ENCODE data around the gene ARHGAP27. TPM values are rescaled to one million over a fixed set of nuclear protein-coding genes. Genes with fewer than 3 reads are reported as not detected.
A peak's percentile ranks its signal among the peaks of the same experiment; 100 is the strongest.

ARHGAP27 gene
- polyA plus RNA-seq, 1 experiment, result 0.64 TPM

DNA sequence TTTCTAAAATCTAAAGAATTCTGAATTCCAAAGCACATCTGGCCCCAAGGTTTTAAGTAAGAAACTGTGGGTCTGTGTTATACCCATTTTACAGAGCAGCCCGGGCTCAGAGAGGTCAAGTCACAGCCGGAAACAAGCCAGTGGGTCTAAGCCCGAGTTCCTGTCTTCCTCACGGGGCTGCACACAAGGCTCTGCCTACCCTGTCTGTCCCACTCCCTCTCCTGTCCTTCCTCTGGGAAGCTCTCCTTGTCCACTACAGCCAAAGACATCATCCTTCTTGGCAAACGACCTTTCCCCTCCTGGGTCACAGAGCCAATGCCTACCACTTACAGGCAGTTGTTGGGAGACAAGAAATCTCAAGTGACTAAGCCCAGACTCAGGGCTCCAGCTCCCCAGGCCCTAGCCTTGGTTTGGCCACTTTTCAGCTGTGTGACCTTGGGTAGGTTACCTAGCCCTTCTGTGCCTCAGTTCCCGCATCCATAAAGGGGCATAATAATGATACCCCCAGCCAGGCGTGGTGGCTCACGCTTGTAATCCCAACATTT, 60.3 kb downstream of the ARHGAP27 start:
- H3K27ac ChIP-seq (ENCODE audit: low read depth, low read length), result peak overlapping the region; percentile 100
- no peaks in the 10 kb centered on the region for H3K9me3 ChIP-seq (ENCODE audit: control insufficient read depth, insufficient read depth, low read length)
- CTCF ChIA-PET, result interaction anchor here (0.5 to 8.0 kb wide), 6 partner anchors 9 to 224 kb away, joined by 3 to 45 read pairs (median 4); no protein-coding TSS in a partner anchor
- TF ChIP-seq, protein P1, sequence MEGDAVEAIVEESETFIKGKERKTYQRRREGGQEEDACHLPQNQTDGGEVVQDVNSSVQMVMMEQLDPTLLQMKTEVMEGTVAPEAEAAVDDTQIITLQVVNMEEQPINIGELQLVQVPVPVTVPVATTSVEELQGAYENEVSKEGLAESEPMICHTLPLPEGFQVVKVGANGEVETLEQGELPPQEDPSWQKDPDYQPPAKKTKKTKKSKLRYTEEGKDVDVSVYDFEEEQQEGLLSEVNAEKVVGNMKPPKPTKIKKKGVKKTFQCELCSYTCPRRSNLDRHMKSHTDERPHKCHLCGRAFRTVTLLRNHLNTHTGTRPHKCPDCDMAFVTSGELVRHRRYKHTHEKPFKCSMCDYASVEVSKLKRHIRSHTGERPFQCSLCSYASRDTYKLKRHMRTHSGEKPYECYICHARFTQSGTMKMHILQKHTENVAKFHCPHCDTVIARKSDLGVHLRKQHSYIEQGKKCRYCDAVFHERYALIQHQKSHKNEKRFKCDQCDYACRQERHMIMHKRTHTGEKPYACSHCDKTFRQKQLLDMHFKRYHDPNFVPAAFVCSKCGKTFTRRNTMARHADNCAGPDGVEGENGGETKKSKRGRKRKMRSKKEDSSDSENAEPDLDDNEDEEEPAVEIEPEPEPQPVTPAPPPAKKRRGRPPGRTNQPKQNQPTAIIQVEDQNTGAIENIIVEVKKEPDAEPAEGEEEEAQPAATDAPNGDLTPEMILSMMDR (IDR thresholded peaks at IDR 0.05; ENCODE audit: low read depth, low read length), result no peak
- no peak overlapping the region for H3K4me3 ChIP-seq (ENCODE audit: low read depth, low read length)
- POLR2A ChIA-PET, result interaction anchor here (0.7 to 5.6 kb wide), 14 partner anchors 10 to 224 kb away, joined by 3 to 55 read pairs (median 6); partner anchors contain the start of genes HEXIM1, HEXIM2 and MAP3K14
- no peaks in the 10 kb centered on the region for H3K27me3 ChIP-seq (ENCODE audit: control insufficient read depth, insufficient read depth, low read length)
- DNase-seq (ENCODE audit: low read depth, low spot score), result no peak

DNA sequence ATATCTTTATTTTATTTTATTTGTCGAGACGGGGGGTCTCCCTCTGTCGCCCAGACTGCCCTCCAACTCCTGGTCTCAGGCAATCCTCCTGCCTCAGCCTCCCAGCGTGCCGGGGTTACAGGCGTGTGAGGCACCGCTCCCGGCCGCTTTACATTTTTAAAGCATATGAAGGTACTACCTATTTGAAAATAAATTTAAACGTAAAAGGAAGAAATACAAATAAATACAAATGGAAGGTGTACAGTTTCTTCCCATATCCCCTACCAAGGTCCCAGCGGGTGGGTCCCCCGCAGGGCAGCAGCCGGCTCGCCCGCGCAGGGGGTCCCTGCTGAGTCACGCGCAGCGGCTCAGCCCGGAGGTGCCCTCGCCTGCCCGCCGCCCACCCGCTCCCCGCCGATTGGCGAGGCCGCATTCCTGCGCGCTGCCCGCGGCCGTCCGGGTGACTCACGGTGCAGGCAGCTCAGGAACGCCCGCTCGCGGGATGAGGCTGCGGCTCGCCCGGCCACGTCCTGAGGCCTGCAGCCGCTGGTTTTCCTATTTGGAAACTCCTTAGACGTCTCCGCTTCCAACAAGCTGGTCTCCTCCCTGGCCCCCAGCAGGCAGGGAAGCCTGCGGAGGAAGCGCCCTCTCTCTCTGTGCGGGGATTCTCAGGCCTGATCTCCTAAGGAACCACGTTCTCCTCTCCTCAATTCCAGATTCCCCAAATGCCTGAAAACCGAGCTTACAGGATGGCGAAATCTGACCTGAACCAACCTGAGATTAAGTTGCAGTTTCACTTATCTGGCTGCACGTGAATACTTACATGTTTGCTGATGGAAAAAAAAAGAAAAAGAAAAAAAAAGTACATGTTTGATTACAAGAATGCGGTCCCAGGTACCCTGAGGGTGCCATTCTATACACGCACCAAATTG, 61.0 kb downstream of the ARHGAP27 start:
- no peaks in the 10 kb centered on the region for H3K9me3 ChIP-seq (ENCODE audit: control insufficient read depth, insufficient read depth, low read length)
- peak; percentile 93 for DNase-seq (ENCODE audit: low read depth, low spot score)
- POLR2A ChIA-PET, result interaction anchor here (0.7 to 5.6 kb wide), 16 partner anchors 9 to 223 kb away, joined by 3 to 55 read pairs (median 6); partner anchors contain the start of genes HEXIM1, HEXIM2 and MAP3K14
- CTCF ChIA-PET, result interaction anchor here (0.5 to 8.0 kb wide), 7 partner anchors 9 to 156 kb away, joined by 3 to 45 read pairs (median 4); no protein-coding TSS in a partner anchor
- TF ChIP-seq, protein P1 (IDR thresholded peaks at IDR 0.05; ENCODE audit: low read depth, low read length), result peak; percentile 16
- no peaks in the 10 kb centered on the region for H3K27me3 ChIP-seq (ENCODE audit: control insufficient read depth, insufficient read depth, low read length)
- peak overlapping the region; percentile 29; the same call in 1 of the 2 replicates for H3K4me3 ChIP-seq (ENCODE audit: low read depth, low read length)
- peak overlapping the region; percentile 100 for H3K27ac ChIP-seq (ENCODE audit: low read depth, low read length)

DNA sequence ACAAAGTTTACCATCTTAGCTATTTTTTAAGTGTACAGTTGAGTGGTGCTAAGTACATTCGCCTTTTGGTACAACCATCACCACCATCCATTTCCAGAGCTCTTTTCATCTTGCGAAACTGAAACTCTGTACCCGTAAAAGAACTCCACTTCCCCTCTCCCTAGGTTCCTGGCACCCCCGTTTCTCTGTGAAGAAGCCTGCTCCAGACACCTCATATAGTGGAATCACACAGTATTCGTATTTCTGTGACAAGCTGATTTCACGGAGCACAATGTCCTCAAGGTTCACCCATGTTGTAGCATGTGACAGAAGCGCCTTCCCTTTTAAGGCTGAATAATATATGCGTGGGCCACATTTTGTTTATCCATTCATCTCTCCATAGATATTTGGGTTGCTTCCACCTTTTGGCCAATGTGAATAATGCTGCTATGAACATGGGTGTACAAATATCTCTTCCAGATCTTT, 61.7 kb downstream of the ARHGAP27 start:
- Histone ChIP-seq H3K27ac (ENCODE audit: low read depth, low read length) (peak overlapping the region; percentile 98), H3K4me3 (ENCODE audit: low read depth, low read length) (no peak overlapping the region), H3K9me3 (ENCODE audit: control insufficient read depth, insufficient read depth, low read length) (no peaks in the 10 kb centered on the region), H3K27me3 (ENCODE audit: control insufficient read depth, insufficient read depth, low read length) (no peaks in the 10 kb centered on the region)
- TF ChIP-seq, protein P1 (IDR thresholded peaks at IDR 0.05; ENCODE audit: low read depth, low read length), result no peak
- POLR2A ChIA-PET, result interaction anchor here (0.7 to 5.6 kb wide), 11 partner anchors 9 to 223 kb away, joined by 3 to 55 read pairs (median 6); partner anchors contain the start of genes HEXIM1, HEXIM2 and MAP3K14
- CTCF ChIA-PET, result interaction anchor here (0.7 to 8.0 kb wide), 5 partner anchors 10 to 94 kb away, joined by 3 to 45 read pairs (median 4); no protein-coding TSS in a partner anchor
- DNase-seq (ENCODE audit: low read depth, low spot score), result no peak

DNA sequence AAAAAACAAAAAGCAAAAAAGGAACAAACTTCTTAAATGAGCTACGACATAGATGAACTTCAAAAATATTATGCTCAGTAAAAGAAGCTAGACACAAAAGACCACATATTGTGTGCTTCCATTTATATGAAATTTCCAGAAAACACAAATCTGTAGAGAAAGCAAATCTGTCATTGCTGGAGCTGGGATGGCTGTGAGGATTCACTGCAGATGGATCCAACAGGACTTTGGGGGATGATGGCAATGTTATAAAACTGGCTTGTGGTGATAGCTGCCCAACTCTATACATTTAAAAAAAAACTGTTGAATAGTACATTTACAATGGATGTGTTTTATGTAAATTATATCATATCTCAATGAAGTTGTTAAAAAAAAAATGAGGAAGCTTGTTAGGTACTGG, 63.2 kb downstream of the ARHGAP27 start:
- CTCF ChIA-PET, result interaction anchor here (0.9 to 8.0 kb wide), 4 partner anchors 15 to 133 kb away, joined by 3 to 45 read pairs (median 6); partner anchors contain the start of gene MAP3K14
- POLR2A ChIA-PET, result interaction anchor here (0.6 to 5.6 kb wide), 12 partner anchors 24 to 353 kb away, joined by 3 to 55 read pairs (median 4); partner anchors contain the start of genes HEXIM1, HEXIM2 and MAP3K14
- Histone ChIP-seq H3K27me3 (ENCODE audit: control insufficient read depth, insufficient read depth, low read length) (no peaks in the 10 kb centered on the region), H3K4me3 (ENCODE audit: low read depth, low read length) (no peak overlapping the region), H3K9me3 (ENCODE audit: control insufficient read depth, insufficient read depth, low read length) (no peaks in the 10 kb centered on the region), H3K27ac (ENCODE audit: low read depth, low read length) (peak overlapping the region; percentile 83)
- DNase-seq (ENCODE audit: low read depth, low spot score), result no peak
- TF ChIP-seq, protein P1 (IDR thresholded peaks at IDR 0.05; ENCODE audit: low read depth, low read length), result no peak

Data from AG04450 (cell line).